Measurements from ENCODE around the gene MGARP. TPM values are rescaled to one million over a fixed set of nuclear protein-coding genes. Genes with fewer than 3 reads are reported as not detected.

MGARP gene
- total and polyA plus RNA-seq, 9 of the 15 experiments (the other 6 are each of a cell fraction or from before 2014, with no cell fraction given), result 0.11 to 0.45 (median 0.23) TPM; not detected in 4

- no peak for TF ChIP-seq CTCFL (IDR thresholded peaks at IDR 0.05; ENCODE audit: borderline replicate concordance, insufficient read depth, low read depth, low read length, poor library complexity, severe bottlenecking)
- TF ChIP-seq PKNOX1 (IDR thresholded peaks at IDR 0.05), result peak; percentile 94
- no peak for TF ChIP-seq MCM2 (IDR thresholded peaks at IDR 0.05; ENCODE audit: low read depth)
- TF ChIP-seq SOX6 (IDR thresholded peaks at IDR 0.05), result peak; percentile 90
- TF ChIP-seq HMBOX1 (IDR thresholded peaks at IDR 0.05), result peak; percentile 41; the same call in 1 of the 2 replicates
- TF ChIP-seq ZKSCAN1 (IDR thresholded peaks at IDR 0.05; ENCODE audit: low read depth, low read length), result no peak
- TF ChIP-seq ZNF518B (CRISPR knock-in tag; IDR thresholded peaks at IDR 0.05), result no peak
- peak; percentile 97 for TF ChIP-seq HDAC2 (IDR thresholded peaks at IDR 0.05)
- peak; percentile 49 for TF ChIP-seq RBBP5 (IDR thresholded peaks at IDR 0.05; ENCODE audit: borderline replicate concordance, insufficient read depth, low read length, poor library complexity, severe bottlenecking)
- no peak for TF ChIP-seq ATF1 (CRISPR knock-in tag; IDR thresholded peaks at IDR 0.05)
- peak; percentile 42; the same call in 1 of the 2 replicates for TF ChIP-seq ATF1 (tag; IDR thresholded peaks at IDR 0.05)
- no peak for TF ChIP-seq GTF2F1 (IDR thresholded peaks at IDR 0.05; ENCODE audit: low read depth, low read length)
- no peak for TF ChIP-seq ZNF778 (CRISPR knock-in tag; IDR thresholded peaks at IDR 0.05)
- TF ChIP-seq ARID1B (IDR thresholded peaks at IDR 0.05), result peak; percentile 87
- TF ChIP-seq TAF1 (IDR thresholded peaks at IDR 0.05; ENCODE audit: control insufficient read depth, extremely low read depth, insufficient read depth, low read length, severe bottlenecking), result no peak
- TF ChIP-seq MCM7 (IDR thresholded peaks at IDR 0.05), result no peak
- no peak for TF ChIP-seq E4F1 (CRISPR knock-in tag; IDR thresholded peaks at IDR 0.05; ENCODE audit: borderline replicate concordance)
- TF ChIP-seq ZKSCAN3 (CRISPR knock-in tag; IDR thresholded peaks at IDR 0.05), result no peak
- no peak for TF ChIP-seq ZFP30 (CRISPR knock-in tag; IDR thresholded peaks at IDR 0.05; ENCODE audit: borderline replicate concordance)
These were observed 13.3 kb downstream of the MGARP start (continued) for GRCh38 chr4:139266583-139267257.

All from K562 (cell line).